Right lobe of liver (tissue), 6 donors: Measurements from ENCODE around the gene GALNT16. TPM values are rescaled to one million over a fixed set of nuclear protein-coding genes. Genes with fewer than 3 reads are reported as not detected.

Experiments used
- ATAC-seq, 4 donors: fragments of 200-7000 bp; cut with Tn5 transposase; one replicate each; pipeline ENCODE4 v1.9.1; 2020; ENCODE audit warnings: mild to moderate bottlenecking in 4 of 4, moderate library complexity in 4 of 4
- DNase-seq, 3 donors: peaks; one replicate each; pipeline ENCODE4 v3.0.0-alpha.2; 2020
- H3K27ac ChIP-seq, 3 donors: fragments of 200-600 bp; one replicate each; pipeline ENCODE4 v1.8.0; 2022
- H3K27me3 ChIP-seq, 2 donors: fragments of 200-600 bp; one replicate each; pipeline ENCODE4 v1.8.0; 2022
- H3K36me3 ChIP-seq, 4 donors: fragments of 200-600 bp; sonication (generic) in 1 of 4; one replicate each; pipeline versions ENCODE4 v1.5.1 to v1.8.0; 2017 to 2022; ENCODE audit warnings: control low read depth in 1 of 4
- H3K4me1 ChIP-seq, 4 donors: fragments of 200-600 bp; sonication (generic) in 1 of 4; one replicate each; pipeline versions ENCODE4 v1.5.1 to v1.8.0; 2017 to 2022; ENCODE audit warnings: control low read depth in 1 of 4
- H3K4me3 ChIP-seq, 3 donors: fragments of 200-600 bp; one replicate each; pipeline ENCODE4 v1.8.0; 2022
- H3K9me3 ChIP-seq, 4 donors: fragments of 200-600 bp; sonication (generic) in 1 of 4; one replicate each; pipeline versions ENCODE4 v1.5.1 to v1.8.0; 2017 to 2022; ENCODE audit warnings: control low read depth in 1 of 4
- POLR2A ChIP-seq: fragments of 450-650 bp; IDR thresholded peaks from one replicate; pipeline ENCODE4 v1.6.1; 2017; ENCODE audit warnings: antibody characterized with exemption, mild to moderate bottlenecking
- WGBS: methylation state at CpG from one replicate; pipeline ENCODE4 v1.1.6; 2018; ENCODE audit warnings: low coverage, low lambda C conversion rate; ENCODE audit not compliant: insufficient coverage; ENCODE audit errors: missing lambda C conversion rate; 5-methylcytosine and 5-hydroxymethylcytosine counted together
- intact Hi-C, 2 donors: fragments of 100-400 bp; cut with DNase I; formaldehyde crosslinking; loops; one replicate each; pipeline versions ENCODE4 v1.11.2 to v1.14.1; 2022
- total RNA-seq, 6 experiments: library from RNA; depleted of rRNA in 2 of 6; stranded (reverse); fragments of >200 nt in 2 of 6; fragmentation: NEBNext Ultra II Directional in 3 of 6; extraction: Animal tissue kit (Norgen Biotek cat#: 25700) in 3 of 6; gene quantifications; one replicate each; pipeline versions ENCODE4 v1.1.0 to v1.2.4, GENCODE V29; 2016 to 2023
- TF ChIP-seq, protein P1 (sequence below), 4 donors: fragments of 200-600 bp in 3 of 4; fragments of 450-650 bp in 1 of 4; IDR thresholded peaks; one replicate each; pipeline versions ENCODE4 v1.5.1 to v1.8.0; 2016 to 2022; ENCODE audit warnings: antibody characterized with exemption in 4 of 4, mild to moderate bottlenecking in 2 of 4
- donor health status: DM: no; HTN: yes; CAD: no.
- donor health status: DM: no; HTN: no; CAD: no.
- donor health status: DM: no; HTN: no; CAD: no.
- donor health status: DM: no; HTN: yes; CAD: no.
- donor health status: DM: no; HTN: yes; CAD: no.

GALNT16 gene
- total RNA-seq, 6 experiments from 2014 or later = 0.37 to 1.7 (median 0.94) TPM

DNA sequence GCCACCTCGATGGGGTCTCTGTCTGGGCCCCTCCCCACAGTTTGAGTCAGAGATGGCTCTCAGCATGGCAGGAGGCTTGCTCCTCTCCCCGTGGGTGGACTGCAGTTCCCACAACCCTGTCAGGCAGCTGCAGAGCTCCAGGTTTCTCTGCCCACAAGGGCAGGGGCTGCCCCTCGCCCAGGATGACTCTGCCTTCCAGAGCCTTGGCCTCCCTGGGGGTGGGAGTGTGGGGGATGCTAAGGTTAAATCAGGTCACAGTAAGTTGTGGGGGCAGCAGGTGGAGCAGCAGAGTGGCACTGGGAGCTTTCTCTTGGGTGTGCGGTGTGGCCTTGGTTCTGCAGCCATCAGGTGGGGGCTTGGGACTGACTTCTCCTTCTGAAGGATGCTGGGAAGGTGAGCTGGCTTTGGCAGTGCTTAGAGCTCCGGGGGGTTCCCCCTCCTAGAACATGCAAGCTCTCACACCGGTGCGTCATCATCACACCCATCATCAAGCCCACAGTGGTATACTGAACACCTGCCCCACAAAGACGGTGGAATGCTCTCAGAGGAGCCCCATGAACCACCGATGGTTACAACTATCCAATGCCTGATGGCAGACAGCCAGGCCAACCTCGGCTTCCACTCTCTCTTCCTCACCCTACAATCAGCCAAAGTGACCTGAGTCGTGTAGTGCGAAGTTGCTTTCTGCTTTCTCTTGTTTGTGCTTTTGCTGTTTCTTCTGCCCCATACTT lies 98.4 kb downstream of the GALNT16 start:
- 58% methylated on average over 9 of the region's 12 CpGs for WGBS
- intact Hi-C loops = no loop called here
- Histone ChIP-seq H3K4me1 (no peaks in the 10 kb centered on the region), H3K36me3 (no peaks in the 10 kb centered on the region), H3K9me3 (no peaks in the 10 kb centered on the region), H3K27me3 (no peaks in the 10 kb centered on the region), H3K4me3 (no peak overlapping the region), H3K27ac (no peak overlapping the region)
- ATAC-seq (no peak), DNase-seq (no peak)
- TF ChIP-seq, protein P1, sequence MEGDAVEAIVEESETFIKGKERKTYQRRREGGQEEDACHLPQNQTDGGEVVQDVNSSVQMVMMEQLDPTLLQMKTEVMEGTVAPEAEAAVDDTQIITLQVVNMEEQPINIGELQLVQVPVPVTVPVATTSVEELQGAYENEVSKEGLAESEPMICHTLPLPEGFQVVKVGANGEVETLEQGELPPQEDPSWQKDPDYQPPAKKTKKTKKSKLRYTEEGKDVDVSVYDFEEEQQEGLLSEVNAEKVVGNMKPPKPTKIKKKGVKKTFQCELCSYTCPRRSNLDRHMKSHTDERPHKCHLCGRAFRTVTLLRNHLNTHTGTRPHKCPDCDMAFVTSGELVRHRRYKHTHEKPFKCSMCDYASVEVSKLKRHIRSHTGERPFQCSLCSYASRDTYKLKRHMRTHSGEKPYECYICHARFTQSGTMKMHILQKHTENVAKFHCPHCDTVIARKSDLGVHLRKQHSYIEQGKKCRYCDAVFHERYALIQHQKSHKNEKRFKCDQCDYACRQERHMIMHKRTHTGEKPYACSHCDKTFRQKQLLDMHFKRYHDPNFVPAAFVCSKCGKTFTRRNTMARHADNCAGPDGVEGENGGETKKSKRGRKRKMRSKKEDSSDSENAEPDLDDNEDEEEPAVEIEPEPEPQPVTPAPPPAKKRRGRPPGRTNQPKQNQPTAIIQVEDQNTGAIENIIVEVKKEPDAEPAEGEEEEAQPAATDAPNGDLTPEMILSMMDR (IDR thresholded peaks at IDR 0.05) = no peak
- no peak for TF ChIP-seq POLR2A

DNA sequence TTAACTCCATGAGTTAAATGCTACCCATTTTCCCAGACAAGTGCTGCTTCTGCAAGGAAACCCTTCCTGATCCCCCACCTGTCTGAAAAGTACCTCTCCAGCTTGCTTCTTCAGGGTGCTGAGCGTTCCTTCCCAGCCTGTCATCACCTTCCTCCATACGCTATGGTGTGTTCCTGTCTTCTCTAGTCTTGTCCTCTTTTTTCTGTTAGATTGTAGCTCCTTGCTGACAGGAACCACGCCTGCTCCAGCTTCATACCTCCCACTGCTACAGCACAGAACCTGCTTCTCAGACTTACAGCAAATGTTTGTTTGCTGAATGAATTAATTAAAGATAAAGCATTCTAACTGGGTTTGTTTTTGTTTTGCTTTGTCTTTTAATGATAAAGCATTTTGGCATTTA lies 99.0 kb downstream of the GALNT16 start:
- H3K27ac ChIP-seq = no peak overlapping the region
- ATAC-seq (no peak), DNase-seq (no peak)
- H3K4me3 ChIP-seq = no peak overlapping the region
- H3K27me3 ChIP-seq = no peaks in the 10 kb centered on the region
- H3K36me3 ChIP-seq = no peaks in the 10 kb centered on the region
- no peak for TF ChIP-seq POLR2A
- TF ChIP-seq, protein P1 (IDR thresholded peaks at IDR 0.05) = no peak
- WGBS = 90% methylated on average over 3 of the region's 3 CpGs
- H3K9me3 ChIP-seq = no peaks in the 10 kb centered on the region
- intact Hi-C loops = no loop called here
- H3K4me1 ChIP-seq = no peaks in the 10 kb centered on the region

DNA sequence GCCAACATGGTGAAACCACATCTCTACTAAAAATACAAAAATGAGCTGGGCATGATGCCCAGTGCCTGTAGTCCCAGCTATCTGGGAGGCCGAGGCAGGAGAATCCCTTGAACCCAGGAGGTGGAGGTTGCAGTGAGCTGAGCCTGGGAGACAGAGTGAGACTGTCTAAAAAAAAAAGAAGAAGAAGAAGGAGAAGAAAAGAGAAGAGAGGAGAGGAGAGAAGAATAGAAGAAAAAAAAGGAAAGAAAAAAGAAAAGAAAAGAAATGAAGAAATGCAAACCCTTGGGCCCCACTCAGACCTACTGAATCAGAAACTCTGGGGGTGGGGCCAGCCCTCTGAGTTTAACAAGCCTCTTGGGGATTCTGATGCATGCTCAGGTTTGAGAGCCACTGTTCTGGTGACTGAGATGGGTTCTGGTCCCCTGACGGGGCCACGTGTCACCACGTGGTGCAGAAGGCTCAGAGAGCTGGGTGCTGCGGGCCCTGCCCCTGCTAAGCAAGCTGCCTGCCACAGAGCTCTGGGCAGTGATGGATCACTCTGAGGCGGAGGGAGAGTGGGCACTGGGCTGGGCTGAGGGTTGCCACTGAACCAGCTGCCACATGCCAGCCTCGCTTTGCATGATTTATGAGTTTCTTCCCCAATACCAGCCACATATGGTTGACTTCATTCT lies 100.6 kb downstream of the GALNT16 start:
- no peak for ATAC-seq
- Histone ChIP-seq H3K36me3 (no peaks in the 10 kb centered on the region), H3K27me3 (no peaks in the 10 kb centered on the region), H3K4me3 (no peak overlapping the region), H3K27ac (no peak overlapping the region), H3K4me1 (no peaks in the 10 kb centered on the region), H3K9me3 (no peaks in the 10 kb centered on the region)
- no peak for DNase-seq
- 83% methylated on average over 1 of the region's 7 CpGs for WGBS
- intact Hi-C loops = no loop called here
- TF ChIP-seq, protein P1 (IDR thresholded peaks at IDR 0.05) = no peak
- TF ChIP-seq POLR2A = no peak

DNA sequence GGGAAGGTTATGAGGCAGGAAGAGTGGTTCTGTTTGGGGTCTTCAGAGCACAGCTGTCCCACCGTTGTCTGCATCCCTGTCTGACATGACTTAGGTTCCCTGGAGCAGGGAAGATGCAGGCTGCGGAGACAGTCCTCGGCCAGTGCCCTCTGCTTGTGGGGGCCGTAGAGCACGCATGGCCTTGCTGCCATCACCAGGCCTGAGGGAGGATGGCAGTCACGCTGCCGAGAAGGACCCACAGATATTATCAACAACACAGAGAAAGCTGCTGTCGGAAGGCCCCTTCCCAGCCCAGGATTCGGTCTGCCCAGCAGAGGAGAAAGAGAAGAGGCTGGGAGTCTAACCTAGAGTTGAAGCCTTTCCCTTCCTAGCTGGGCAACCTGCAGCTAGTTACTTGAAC lies 103.1 kb downstream of the GALNT16 start:
- intact Hi-C loops = no loop called here
- Histone ChIP-seq H3K27ac (no peak overlapping the region), H3K4me3 (no peak overlapping the region), H3K36me3 (no peaks in the 10 kb centered on the region), H3K4me1 (no peaks in the 10 kb centered on the region), H3K9me3 (no peaks in the 10 kb centered on the region), H3K27me3 (no peaks in the 10 kb centered on the region)
- 52% methylated on average over 6 of the region's 9 CpGs for WGBS
- peak in 2 of 4 donors; percentile 33 to 39 for ATAC-seq
- TF ChIP-seq POLR2A = no peak
- TF ChIP-seq, protein P1 (IDR thresholded peaks at IDR 0.05) = peak in 3 of 4 donors; percentile 6 to 26 (median 14)
- no peak for DNase-seq
